Natural killer cell (primary cell): ENCODE measurements around the gene STEAP1B. TPM values are rescaled to one million over a fixed set of nuclear protein-coding genes. Genes with fewer than 3 reads are reported as not detected.

ENCODE experiments used
- ATAC-seq, 3 donors: fragments of 150-1000 bp in 2 of 3; fragments of 200-7000 bp in 1 of 3; cut with Tn5 transposase; 1 replicate in 1 of 3; 2 replicates in 2 of 3; pipeline ENCODE4 v1.10.0; 2021; ENCODE audit warnings: mild to moderate bottlenecking in 2 of 3, moderate library complexity in 2 of 3
- DNase-seq, 2 donors: peaks; one replicate each; pipeline versions ENCODE4 v3.0.0 to v3.0.0-alpha.2; 2013 to 2021; ENCODE audit warnings: mixed read lengths in 1 of 2
- H3K27ac ChIP-seq: one replicate; pipeline ENCODE4 v1.5.1; 2013; ENCODE audit warnings: mild to moderate bottlenecking, low read length
- H3K27me3 ChIP-seq: one replicate; pipeline ENCODE4 v1.6.1; 2013; ENCODE audit warnings: low read length; ENCODE audit not compliant: control insufficient read depth, insufficient read depth
- H3K36me3 ChIP-seq: one replicate; pipeline ENCODE4 v1.6.1; 2013; ENCODE audit warnings: low read length; ENCODE audit not compliant: control insufficient read depth, insufficient read depth
- H3K4me1 ChIP-seq: one replicate; pipeline ENCODE4 v1.6.1; 2013; ENCODE audit warnings: low read length; ENCODE audit not compliant: control insufficient read depth, insufficient read depth
- H3K4me3 ChIP-seq: one replicate; pipeline ENCODE4 v1.5.1; 2013; ENCODE audit warnings: low read length
- H3K9me3 ChIP-seq: one replicate; pipeline ENCODE4 v1.6.1; 2013; ENCODE audit warnings: low read length; ENCODE audit not compliant: control insufficient read depth, insufficient read depth
- H3K27ac Mint-ChIP-seq, 2 donors: one replicate each; pipeline ENCODE4 v1.8.0; 2022; ENCODE audit warnings: mild to moderate bottlenecking in 2 of 2, mixed read lengths in 2 of 2, moderate library complexity in 1 of 2
- H3K27me3 Mint-ChIP-seq, 2 donors: one replicate each; pipeline ENCODE4 v1.8.0; 2022; ENCODE audit warnings: low read depth in 2 of 2, mixed read lengths in 2 of 2
- H3K36me3 Mint-ChIP-seq: one replicate; pipeline ENCODE4 v1.8.0; 2022; ENCODE audit warnings: mixed read lengths
- H3K4me1 Mint-ChIP-seq, 2 donors: one replicate each; pipeline ENCODE4 v1.8.0; 2022; ENCODE audit warnings: mixed read lengths in 2 of 2
- H3K4me3 Mint-ChIP-seq: one replicate; pipeline ENCODE4 v1.8.0; 2022; ENCODE audit warnings: mild to moderate bottlenecking, moderate library complexity, mixed read lengths
- H3K9me3 Mint-ChIP-seq, 2 donors: one replicate each; pipeline ENCODE4 v1.8.0; 2022; ENCODE audit warnings: mixed read lengths in 2 of 2
- CTCF ChIP-seq: fragments of 200-600 bp; IDR thresholded peaks from one replicate; pipeline ENCODE4 v1.8.0; 2022; ENCODE audit warnings: antibody characterized with exemption
- WGBS: methylation state at CpG from one replicate; pipeline ENCODE4 v1.1.7; 2013; ENCODE audit warnings: missing lambda C conversion rate; ENCODE audit not compliant: insufficient coverage; 5-methylcytosine and 5-hydroxymethylcytosine counted together
- intact Hi-C: fragments of 100-400 bp; cut with micrococcal nuclease; formaldehyde crosslinking; loops from one replicate; pipeline ENCODE4 v1.14.2; 2022
- total RNA-seq, 4 donors: library from RNA; stranded (reverse); fragments of 120-200 nt in 1 of 4; gene quantifications; one replicate each; pipeline versions ENCODE4 v1.2.3 to v1.2.4, GENCODE V29; 2013 to 2022

Gene STEAP1B
- total RNA-seq, 3 donors from 2014 or later (not counting 1 experiment from before 2014, with no cell fraction given): 0.31 TPM; not detected in 2

DNA sequence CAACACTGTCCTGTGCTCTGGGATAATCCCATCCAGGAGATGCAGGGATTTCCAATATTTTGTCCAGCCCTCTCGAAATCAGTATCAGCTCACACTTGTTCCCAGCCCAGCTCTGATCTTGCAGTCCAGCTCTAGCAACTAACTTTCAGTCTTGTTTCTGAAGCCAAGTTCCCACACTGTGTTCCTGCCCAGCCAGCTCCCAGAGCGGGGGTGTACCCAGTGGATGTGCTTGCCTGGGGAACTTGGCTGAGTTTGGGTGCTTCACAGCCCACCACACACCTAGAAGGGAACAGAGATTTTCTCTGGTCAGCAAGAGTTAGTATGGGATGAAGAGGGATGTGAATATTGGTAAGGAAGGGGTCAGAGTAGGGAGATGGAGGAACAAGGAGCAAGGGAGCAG is 85.6 kb downstream of the STEAP1B start:
- Histone ChIP-seq H3K4me3 (no peak overlapping the region), H3K36me3 (no peaks in the 10 kb centered on the region), H3K27ac (no peak overlapping the region), H3K27me3 (no peaks in the 10 kb centered on the region), H3K4me1 (no peaks in the 10 kb centered on the region), H3K9me3 (no peaks in the 10 kb centered on the region)
- no peaks in the 10 kb centered on the region for H3K9me3 Mint-ChIP-seq
- H3K27me3 Mint-ChIP-seq: peaks cover 18 to 28% of the 10 kb centered on the region in 2 donors
- no peak overlapping the region for H3K4me3 Mint-ChIP-seq
- 92% methylated on average over 2 of the region's 2 CpGs for WGBS
- no peak for DNase-seq
- no peaks in the 10 kb centered on the region for H3K4me1 Mint-ChIP-seq
- H3K36me3 Mint-ChIP-seq: no peaks in the 10 kb centered on the region
- intact Hi-C loops: no loop called here
- H3K27ac Mint-ChIP-seq: no peak overlapping the region
- TF ChIP-seq CTCF: no peak
- no peak for ATAC-seq

GRCh38 chr7:22413211-22413610 is 86.8 kb downstream of the STEAP1B start:
- Histone ChIP-seq H3K4me1 (no peaks in the 10 kb centered on the region), H3K27ac (no peak overlapping the region), H3K4me3 (no peak overlapping the region), H3K9me3 (no peaks in the 10 kb centered on the region), H3K27me3 (no peaks in the 10 kb centered on the region), H3K36me3 (no peaks in the 10 kb centered on the region)
- no peak for DNase-seq
- H3K9me3 Mint-ChIP-seq: no peaks in the 10 kb centered on the region
- H3K27ac Mint-ChIP-seq: no peak overlapping the region
- H3K27me3 Mint-ChIP-seq: peaks cover 17 to 28% of the 10 kb centered on the region in 2 donors
- H3K36me3 Mint-ChIP-seq: no peaks in the 10 kb centered on the region
- WGBS: no CpG with 5 or more reads among the region's 2 CpGs
- no peak overlapping the region for H3K4me3 Mint-ChIP-seq
- intact Hi-C loops: no loop called here
- H3K4me1 Mint-ChIP-seq: no peaks in the 10 kb centered on the region
- no peak for TF ChIP-seq CTCF
- no peak for ATAC-seq

- TF ChIP-seq CTCF: no peak
- Histone ChIP-seq H3K4me3 (no peak overlapping the region), H3K27me3 (no peaks in the 10 kb centered on the region), H3K27ac (no peak overlapping the region), H3K9me3 (no peaks in the 10 kb centered on the region), H3K36me3 (no peaks in the 10 kb centered on the region), H3K4me1 (no peaks in the 10 kb centered on the region)
- H3K27ac Mint-ChIP-seq: no peak overlapping the region
- WGBS: 84% methylated on average over 4 of the region's 4 CpGs
- H3K9me3 Mint-ChIP-seq: no peaks in the 10 kb centered on the region
- intact Hi-C loops: no loop called here
- ATAC-seq: no peak
- no peaks in the 10 kb centered on the region for H3K4me1 Mint-ChIP-seq
- H3K4me3 Mint-ChIP-seq: no peak overlapping the region
- DNase-seq: no peak
- peaks cover 10 to 28% of the 10 kb centered on the region in 2 donors for H3K27me3 Mint-ChIP-seq
- H3K36me3 Mint-ChIP-seq: no peaks in the 10 kb centered on the region
These were observed 87.9 kb downstream of the STEAP1B start for GRCh38 chr7:22411977-22412693.

DNA sequence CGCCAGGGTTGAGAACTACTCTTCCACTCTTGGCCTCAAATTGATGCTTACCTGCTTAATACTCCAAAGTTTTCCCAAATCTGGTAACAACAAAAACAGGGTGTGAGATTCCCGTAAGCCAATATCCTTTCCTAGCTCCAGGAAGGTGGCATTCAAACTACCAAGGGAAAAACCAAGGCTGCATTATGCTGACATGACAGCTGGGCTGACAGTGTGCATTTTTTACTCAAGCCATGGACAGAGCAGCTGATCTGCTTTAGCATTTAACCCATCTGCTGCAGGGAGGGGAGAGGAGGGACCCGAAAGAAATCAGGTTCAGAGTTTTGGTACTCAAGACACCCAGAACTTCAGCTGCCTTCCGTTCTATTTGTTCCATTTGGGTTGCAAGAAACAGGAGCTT is 93.3 kb downstream of the STEAP1B start:
- Mint-ChIP-seq H3K4me3 (no peak overlapping the region), H3K36me3 (no peaks in the 10 kb centered on the region), H3K9me3 (no peaks in the 10 kb centered on the region), H3K27me3 (peaks cover 1 to 6% of the 10 kb centered on the region in 2 donors), H3K27ac (no peak overlapping the region), H3K4me1 (peaks cover 21% of the 10 kb centered on the region in 2 donors)
- no peak overlapping the region for H3K4me3 ChIP-seq
- H3K27me3 ChIP-seq: no peaks in the 10 kb centered on the region
- 93% methylated on average over 4 of the region's 4 CpGs for WGBS
- H3K4me1 ChIP-seq: peaks cover 22% of the 10 kb centered on the region
- H3K9me3 ChIP-seq: no peaks in the 10 kb centered on the region
- DNase-seq (no peak), ATAC-seq (no peak)
- no peak overlapping the region for H3K27ac ChIP-seq
- TF ChIP-seq CTCF: no peak
- intact Hi-C loops: no loop called here
- no peaks in the 10 kb centered on the region for H3K36me3 ChIP-seq
